Measurements from ENCODE around the gene ARHGEF39. TPM values are rescaled to one million over a fixed set of nuclear protein-coding genes. Genes with fewer than 3 reads are reported as not detected.

The ARHGEF39 gene
- total and polyA plus RNA-seq, 11 donors = 0.11 to 1.2 (median 0.27) TPM

DNA sequence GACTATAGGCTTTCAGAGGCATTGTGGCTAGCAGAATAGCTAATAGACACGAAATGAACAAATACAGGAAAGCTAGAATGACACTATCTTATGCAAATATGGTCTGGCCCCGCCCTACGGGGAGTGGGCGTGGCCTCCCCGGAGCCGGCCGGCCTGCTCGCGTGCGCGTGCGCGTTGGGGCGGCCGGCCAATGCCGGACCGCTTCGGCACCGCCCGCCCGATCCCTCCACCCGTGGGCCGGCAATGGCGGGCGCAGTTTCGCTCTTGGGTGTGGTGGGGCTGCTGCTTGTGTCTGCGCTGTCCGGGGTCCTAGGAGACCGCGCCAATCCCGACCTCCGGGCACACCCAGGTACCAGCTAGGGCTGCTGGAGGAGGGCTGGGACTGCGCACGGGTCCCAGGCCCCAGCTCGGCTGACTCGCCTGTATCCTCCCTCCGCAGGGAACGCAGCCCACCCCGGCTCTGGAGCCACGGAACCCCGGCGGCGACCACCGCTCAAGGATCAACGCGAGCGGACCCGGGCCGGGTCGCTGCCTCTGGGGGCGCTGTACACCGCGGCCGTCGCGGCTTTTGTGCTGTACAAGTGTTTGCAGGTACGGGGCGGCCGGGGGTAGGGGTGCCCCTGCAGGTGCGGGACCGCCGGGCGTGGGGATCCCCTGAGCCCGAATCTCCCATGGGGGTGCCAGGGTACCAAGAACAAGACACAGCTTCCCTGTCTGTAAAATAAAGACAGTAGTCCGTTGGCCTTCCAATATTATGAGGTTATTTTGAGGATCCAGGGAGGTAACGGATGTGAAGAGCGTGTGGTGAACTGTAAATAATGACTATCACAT lies 6.6 kb downstream of the ARHGEF39 start, which contains the start of gene CCDC107:
TSS of gene CCDC107 (plus strand) at position 156 of the 831 bp plus-strand sequence. CDS start at position 244, 88 bp downstream.
- intact Hi-C loops (cut with DNase I) = loop anchor here in 9 of 10 donors (1.0 to 10.0 kb wide), 16 partner anchors 30 to 226 kb away; partner anchors contain the start of genes CREB3 (in 2 of the 9), FAM221B (in 2 of the 9), GBA2 (in 2 of the 9) and RGP1 (in 2 of the 9)
- Histone ChIP-seq H3K27ac (peak within 1 kb of the TSS; percentile 93 to 100 (median 97)), H3K9me3 (no peaks in the 10 kb centered on the region), H3K4me1 (peaks cover 0 to 53% (median 30%) of the 10 kb centered on the region in 12 donors), H3K36me3 (peaks cover 0 to 22% (median 16%) of the 10 kb centered on the region in 9 donors), H3K4me3 (peak within 1 kb of the TSS; percentile 72 to 98 (median 88)), H3K27me3 (no peaks in the 10 kb centered on the region)
- peak; percentile 91 to 97 for TF ChIP-seq POLR2A (IDR thresholded peaks at IDR 0.05)
- TF ChIP-seq, protein P1, sequence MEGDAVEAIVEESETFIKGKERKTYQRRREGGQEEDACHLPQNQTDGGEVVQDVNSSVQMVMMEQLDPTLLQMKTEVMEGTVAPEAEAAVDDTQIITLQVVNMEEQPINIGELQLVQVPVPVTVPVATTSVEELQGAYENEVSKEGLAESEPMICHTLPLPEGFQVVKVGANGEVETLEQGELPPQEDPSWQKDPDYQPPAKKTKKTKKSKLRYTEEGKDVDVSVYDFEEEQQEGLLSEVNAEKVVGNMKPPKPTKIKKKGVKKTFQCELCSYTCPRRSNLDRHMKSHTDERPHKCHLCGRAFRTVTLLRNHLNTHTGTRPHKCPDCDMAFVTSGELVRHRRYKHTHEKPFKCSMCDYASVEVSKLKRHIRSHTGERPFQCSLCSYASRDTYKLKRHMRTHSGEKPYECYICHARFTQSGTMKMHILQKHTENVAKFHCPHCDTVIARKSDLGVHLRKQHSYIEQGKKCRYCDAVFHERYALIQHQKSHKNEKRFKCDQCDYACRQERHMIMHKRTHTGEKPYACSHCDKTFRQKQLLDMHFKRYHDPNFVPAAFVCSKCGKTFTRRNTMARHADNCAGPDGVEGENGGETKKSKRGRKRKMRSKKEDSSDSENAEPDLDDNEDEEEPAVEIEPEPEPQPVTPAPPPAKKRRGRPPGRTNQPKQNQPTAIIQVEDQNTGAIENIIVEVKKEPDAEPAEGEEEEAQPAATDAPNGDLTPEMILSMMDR (IDR thresholded peaks at IDR 0.05) = peak; percentile 40 to 78 (median 60)
- peak; percentile 86 to 93 (median 90) for DNase-seq
- peak; percentile 68 to 80 (median 78) for ATAC-seq
- WGBS, 4 donors = 0 to 1% (median 0%) methylated on average over 19 to 67 of the region's 67 CpGs

GRCh38 chr9:35657546-35658136 lies 7.4 kb downstream of the ARHGEF39 start, which contains the start of gene RMRP:
Gene RMRP, minus strand, starts transcription at chr9:35658019.
- Histone ChIP-seq H3K36me3 (peaks cover 0 to 22% (median 16%) of the 10 kb centered on the region in 9 donors), H3K4me3 (peak within 1 kb of the TSS; percentile 72 to 98 (median 88)), H3K27ac (peak within 1 kb of the TSS; percentile 93 to 100 (median 97)), H3K27me3 (no peaks in the 10 kb centered on the region), H3K9me3 (no peaks in the 10 kb centered on the region), H3K4me1 (peaks cover 0 to 56% (median 30%) of the 10 kb centered on the region in 12 donors)
- TF ChIP-seq, protein P1 (IDR thresholded peaks at IDR 0.05) = peak in 11 of 12 donors; percentile 12 to 55 (median 32)
- peak in 1 of 2 donors; percentile 31 for TF ChIP-seq POLR2A (IDR thresholded peaks at IDR 0.05)
- DNase-seq = peak; percentile 98 to 99 (median 98)
- intact Hi-C loops (cut with DNase I) = loop anchor here in 9 of 10 donors (1.0 to 10.0 kb wide), 16 partner anchors 31 to 227 kb away; partner anchors contain the start of genes CREB3 (in 3 of the 9), TLN1 (in 3 of the 9), FAM221B (in 2 of the 9) and GBA2 (in 2 of the 9)
- WGBS, 4 donors = 0 to 1% (median 0%) methylated on average over 17 to 42 of the region's 42 CpGs
- peak; percentile 94 to 97 (median 96) for ATAC-seq

DNA sequence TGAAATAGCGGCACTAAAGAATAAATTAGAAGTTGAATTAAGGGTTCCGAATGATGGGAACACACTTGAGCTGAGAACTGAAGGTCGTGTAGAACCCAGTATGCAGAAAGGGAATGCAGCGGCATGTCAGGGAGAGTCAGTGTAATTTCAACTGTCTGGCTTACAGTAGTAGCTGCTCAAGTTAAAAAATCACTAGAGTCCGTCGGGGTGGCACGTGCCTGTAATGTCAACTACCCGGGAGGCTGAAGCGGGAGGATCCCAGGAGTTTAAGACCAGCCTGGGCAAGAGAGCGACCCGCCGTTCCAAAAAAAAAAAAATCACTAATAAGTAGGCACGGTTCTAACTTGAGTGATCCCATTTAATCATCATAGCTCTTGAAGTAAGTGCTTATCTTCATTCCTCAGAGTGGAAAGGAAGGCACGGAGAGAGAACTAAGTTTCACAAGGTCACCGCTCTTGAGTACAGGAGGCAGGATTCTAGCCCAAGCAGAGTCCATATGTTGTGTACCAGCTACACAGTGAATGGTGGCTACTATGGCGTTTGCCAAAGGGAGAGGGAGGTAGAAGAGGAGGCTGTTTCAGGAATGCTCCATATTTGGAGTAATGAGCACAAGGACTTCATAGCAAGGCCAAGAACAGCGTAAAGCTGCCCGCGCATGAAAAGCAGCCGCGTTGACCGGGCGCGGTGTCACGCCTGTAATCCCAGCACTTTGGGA lies 8.0 kb downstream of the ARHGEF39 start:
- Histone ChIP-seq H3K27ac (peak overlapping the region; percentile 93 to 100 (median 97)), H3K4me1 (peaks cover 0 to 55% (median 30%) of the 10 kb centered on the region in 12 donors), H3K4me3 (peak overlapping the region in 11 of 12 donors; percentile 7 to 98 (median 93)), H3K27me3 (no peaks in the 10 kb centered on the region), H3K36me3 (peaks cover 0 to 22% (median 16%) of the 10 kb centered on the region in 9 donors), H3K9me3 (no peaks in the 10 kb centered on the region)
- peak; percentile 0 to 10 (median 6) for ATAC-seq
- intact Hi-C loops (cut with DNase I) = loop anchor here in 7 of 10 donors (1.0 to 10.0 kb wide), 11 partner anchors 35 to 228 kb away; partner anchors contain the start of genes CREB3 (in 2 of the 7), FAM221B (in 2 of the 7), GBA2 (in 2 of the 7) and RGP1 (in 2 of the 7)
- TF ChIP-seq, protein P1 (IDR thresholded peaks at IDR 0.05) = no peak
- TF ChIP-seq POLR2A (IDR thresholded peaks at IDR 0.05) = no peak
- WGBS, 4 donors = 24 to 33% (median 31%) methylated on average over 25 of the region's 25 CpGs
- no peak for DNase-seq
